Measurements from ENCODE around the gene NAPSA.

NAPSA gene

DNA sequence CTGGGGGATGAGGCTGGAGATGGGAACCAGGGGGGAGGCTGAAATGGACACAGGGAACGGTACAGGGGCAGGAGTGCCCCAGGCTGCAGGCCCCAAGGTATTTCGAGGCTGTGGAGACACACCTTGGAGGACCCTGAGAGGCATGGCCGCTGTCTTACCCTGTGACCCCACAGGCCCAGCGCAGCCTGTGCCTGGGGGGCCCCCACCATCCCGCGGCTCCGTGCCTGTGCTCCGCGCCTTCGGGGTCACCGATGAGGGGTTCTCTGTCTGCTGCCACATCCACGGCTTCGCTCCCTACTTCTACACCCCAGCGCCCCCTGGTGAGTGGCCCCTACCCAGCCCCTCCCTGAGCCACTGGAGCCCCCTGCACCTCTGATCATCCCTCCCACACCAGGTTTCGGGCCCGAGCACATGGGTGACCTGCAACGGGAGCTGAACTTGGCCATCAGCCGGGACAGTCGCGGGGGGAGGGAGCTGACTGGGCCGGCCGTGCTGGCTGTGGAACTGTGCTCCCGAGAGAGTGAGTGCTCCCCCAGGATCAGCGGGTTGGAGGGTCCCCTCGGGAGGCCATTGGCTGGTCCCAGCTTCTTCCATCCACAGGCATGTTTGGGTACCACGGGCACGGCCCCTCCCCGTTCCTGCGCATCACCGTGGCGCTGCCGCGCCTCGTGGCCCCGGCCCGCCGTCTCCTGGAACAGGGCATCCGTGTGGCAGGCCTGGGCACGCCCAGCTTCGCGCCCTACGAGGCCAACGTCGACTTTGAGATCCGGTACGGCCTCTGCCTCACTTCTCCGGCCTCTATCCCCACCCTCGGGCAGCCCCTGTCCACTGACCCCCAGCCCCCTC is 36.4 kb upstream of the NAPSA start:
- Histone ChIP-seq H2AFZ (no peak overlapping the region), H3K9ac (no peak overlapping the region), H3K4me1 (no peaks in the 10 kb centered on the region), H3K4me3 (ENCODE audit: low read depth, low read length) (no peak overlapping the region), H3K36me3 (ENCODE audit: control insufficient read depth, insufficient read depth, low read length) (no peaks in the 10 kb centered on the region), H3K9me3 (ENCODE audit: control insufficient read depth, low read length) (no peaks in the 10 kb centered on the region), H3K27me3 (ENCODE audit: control insufficient read depth, insufficient read depth, low read length) (no peaks in the 10 kb centered on the region), H3K27ac (no peak overlapping the region), H3K4me2 (ENCODE audit: low read length) (no peak overlapping the region), H3K79me2 (no peaks in the 10 kb centered on the region)
- TF ChIP-seq, protein P1, sequence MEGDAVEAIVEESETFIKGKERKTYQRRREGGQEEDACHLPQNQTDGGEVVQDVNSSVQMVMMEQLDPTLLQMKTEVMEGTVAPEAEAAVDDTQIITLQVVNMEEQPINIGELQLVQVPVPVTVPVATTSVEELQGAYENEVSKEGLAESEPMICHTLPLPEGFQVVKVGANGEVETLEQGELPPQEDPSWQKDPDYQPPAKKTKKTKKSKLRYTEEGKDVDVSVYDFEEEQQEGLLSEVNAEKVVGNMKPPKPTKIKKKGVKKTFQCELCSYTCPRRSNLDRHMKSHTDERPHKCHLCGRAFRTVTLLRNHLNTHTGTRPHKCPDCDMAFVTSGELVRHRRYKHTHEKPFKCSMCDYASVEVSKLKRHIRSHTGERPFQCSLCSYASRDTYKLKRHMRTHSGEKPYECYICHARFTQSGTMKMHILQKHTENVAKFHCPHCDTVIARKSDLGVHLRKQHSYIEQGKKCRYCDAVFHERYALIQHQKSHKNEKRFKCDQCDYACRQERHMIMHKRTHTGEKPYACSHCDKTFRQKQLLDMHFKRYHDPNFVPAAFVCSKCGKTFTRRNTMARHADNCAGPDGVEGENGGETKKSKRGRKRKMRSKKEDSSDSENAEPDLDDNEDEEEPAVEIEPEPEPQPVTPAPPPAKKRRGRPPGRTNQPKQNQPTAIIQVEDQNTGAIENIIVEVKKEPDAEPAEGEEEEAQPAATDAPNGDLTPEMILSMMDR (IDR thresholded peaks at IDR 0.05): no peak

GRCh38 chr19:50399368-50399745 is 33.9 kb upstream of the NAPSA start:
- no peaks in the 10 kb centered on the region for H3K27me3 ChIP-seq (ENCODE audit: control insufficient read depth, insufficient read depth, low read length)

DNA sequence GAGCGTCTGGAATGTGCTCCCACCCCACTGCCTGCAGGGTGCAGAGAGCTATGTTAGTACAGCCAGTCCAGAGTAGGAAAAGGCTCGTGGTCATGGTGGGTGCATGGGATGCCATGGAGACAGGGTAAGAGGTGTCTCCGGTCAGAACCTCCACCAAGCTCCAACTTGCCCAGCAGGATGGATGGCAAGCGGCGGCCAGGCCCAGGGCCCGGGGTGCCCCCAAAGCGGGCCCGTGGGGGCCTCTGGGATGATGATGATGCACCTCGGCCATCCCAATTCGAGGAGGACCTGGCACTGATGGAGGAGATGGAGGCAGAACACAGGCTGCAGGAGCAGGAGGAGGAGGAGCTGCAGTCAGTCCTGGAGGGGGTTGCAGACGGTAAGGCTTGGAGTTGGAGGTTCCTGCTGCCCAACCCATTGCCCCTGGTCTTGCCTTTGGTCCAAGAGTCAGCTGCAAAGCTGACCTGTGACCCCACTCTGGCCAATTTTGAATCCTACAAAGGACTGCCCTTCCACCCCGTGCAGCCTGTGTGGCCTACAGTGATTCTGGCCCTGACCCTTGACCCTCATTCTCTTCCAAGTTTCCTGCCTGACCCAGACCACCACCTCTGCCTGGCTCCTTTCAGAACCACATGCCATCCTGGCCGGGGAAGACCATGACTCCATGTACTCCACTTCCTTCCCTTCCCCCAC is 33.4 kb upstream of the NAPSA start:
- H3K9ac ChIP-seq: no peak overlapping the region
- peaks cover 2% of the 10 kb centered on the region for H3K79me2 ChIP-seq
- TF ChIP-seq, protein P1 (IDR thresholded peaks at IDR 0.05): no peak
- H3K4me2 ChIP-seq (ENCODE audit: low read length): no peak overlapping the region
- no peak overlapping the region for H3K27ac ChIP-seq
- no peak overlapping the region for H2AFZ ChIP-seq
- H3K27me3 ChIP-seq (ENCODE audit: control insufficient read depth, insufficient read depth, low read length): no peaks in the 10 kb centered on the region
- no peaks in the 10 kb centered on the region for H3K36me3 ChIP-seq (ENCODE audit: control insufficient read depth, insufficient read depth, low read length)
- H3K4me3 ChIP-seq (ENCODE audit: low read depth, low read length): no peak overlapping the region
- no peaks in the 10 kb centered on the region for H3K4me1 ChIP-seq
- no peaks in the 10 kb centered on the region for H3K9me3 ChIP-seq (ENCODE audit: control insufficient read depth, low read length)

More at GRCh38 chr19:50399368-50399745, 33.9 kb upstream of the NAPSA start:
- Histone ChIP-seq H3K27ac (no peak overlapping the region), H3K4me1 (no peaks in the 10 kb centered on the region), H3K4me3 (ENCODE audit: low read depth, low read length) (no peak overlapping the region), H3K36me3 (ENCODE audit: control insufficient read depth, insufficient read depth, low read length) (no peaks in the 10 kb centered on the region), H3K79me2 (no peaks in the 10 kb centered on the region), H3K4me2 (ENCODE audit: low read length) (no peak overlapping the region), H3K9ac (no peak overlapping the region), H3K9me3 (ENCODE audit: control insufficient read depth, low read length) (no peaks in the 10 kb centered on the region), H2AFZ (no peak overlapping the region)
- TF ChIP-seq, protein P1 (IDR thresholded peaks at IDR 0.05): no peak

DNA sequence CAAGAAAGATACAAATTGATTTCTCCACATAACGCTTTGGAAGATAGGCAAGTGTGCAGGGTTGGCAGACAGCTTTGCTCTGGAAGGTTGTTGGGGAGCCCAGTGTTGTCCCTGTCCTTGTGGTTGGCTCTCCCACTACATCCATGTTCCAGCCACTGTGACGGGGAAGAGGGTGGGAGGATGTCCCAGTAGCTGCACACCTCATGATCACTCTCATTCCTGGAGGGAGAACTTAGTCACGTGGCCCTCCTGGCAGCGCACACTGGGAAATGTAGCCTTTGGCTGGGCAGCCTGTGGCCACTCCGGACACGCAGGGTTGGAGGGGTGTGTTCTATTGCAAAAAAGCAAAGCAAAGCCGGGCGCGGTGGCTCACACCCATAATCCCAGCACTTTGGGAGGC is 28.6 kb upstream of the NAPSA start:
- no peaks in the 10 kb centered on the region for H3K4me1 ChIP-seq
- no peak overlapping the region for H2AFZ ChIP-seq
- TF ChIP-seq, protein P1 (IDR thresholded peaks at IDR 0.05): no peak
- H3K27me3 ChIP-seq (ENCODE audit: control insufficient read depth, insufficient read depth, low read length): no peaks in the 10 kb centered on the region
- H3K79me2 ChIP-seq: peaks cover 12% of the 10 kb centered on the region
- H3K9ac ChIP-seq: no peak overlapping the region
- H3K9me3 ChIP-seq (ENCODE audit: control insufficient read depth, low read length): no peaks in the 10 kb centered on the region
- H3K27ac ChIP-seq: no peak overlapping the region
- no peak overlapping the region for H3K4me2 ChIP-seq (ENCODE audit: low read length)
- H3K4me3 ChIP-seq (ENCODE audit: low read depth, low read length): no peak overlapping the region
- no peaks in the 10 kb centered on the region for H3K36me3 ChIP-seq (ENCODE audit: control insufficient read depth, insufficient read depth, low read length)

Measured in parathyroid adenoma (tissue), 2 donors.